ENCODE results near the gene UBE3B.
A peak's percentile ranks its signal among the peaks of the same experiment; 100 is the strongest.

The UBE3B gene

GRCh38 chr12:109555431-109556315 lies 78.2 kb downstream of the UBE3B start:
- DNase-seq = no peak

GRCh38 chr12:109557200-109557599 lies 79.8 kb downstream of the UBE3B start:
- no peak for DNase-seq

DNA sequence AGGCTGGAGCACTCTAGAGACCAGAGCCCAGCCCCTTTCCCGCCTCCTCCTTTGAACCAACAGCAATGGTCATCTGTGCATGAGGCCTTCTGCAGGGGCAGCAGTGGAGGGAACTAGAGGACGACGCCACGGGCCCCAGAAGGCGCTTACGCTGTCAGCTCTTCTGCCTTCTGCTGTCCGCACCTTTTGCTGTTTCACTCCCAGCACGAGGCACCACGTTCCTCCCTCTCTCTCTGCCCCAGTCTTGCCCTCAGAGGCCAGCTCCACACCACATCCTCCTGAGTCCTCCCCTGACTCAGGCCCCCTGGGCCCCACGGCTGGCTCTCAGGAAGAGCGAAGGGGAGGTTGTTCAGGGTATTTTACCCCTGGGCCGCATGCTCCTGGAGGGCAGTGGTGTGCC lies 80.4 kb downstream of the UBE3B start:
- DNase-seq = no peak

- DNase-seq = no peak
These were observed 81.2 kb downstream of the UBE3B start for GRCh38 chr12:109558374-109559199.

DNA sequence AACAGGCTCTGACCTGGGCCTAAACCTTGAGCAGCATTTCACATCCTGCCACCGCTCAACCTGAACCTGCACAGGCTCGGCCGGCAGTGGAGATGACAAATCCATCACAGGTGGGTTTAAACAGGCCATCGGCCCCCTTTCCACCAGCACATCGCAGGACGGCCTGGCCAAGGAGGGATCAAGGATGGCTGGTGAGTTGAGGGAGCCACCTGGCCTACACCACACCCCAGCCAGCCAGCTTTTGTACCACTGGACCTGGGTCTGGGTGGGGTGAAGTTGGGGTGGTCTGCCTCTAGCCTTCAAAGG lies 81.7 kb downstream of the UBE3B start:
- no peak for DNase-seq

DNA sequence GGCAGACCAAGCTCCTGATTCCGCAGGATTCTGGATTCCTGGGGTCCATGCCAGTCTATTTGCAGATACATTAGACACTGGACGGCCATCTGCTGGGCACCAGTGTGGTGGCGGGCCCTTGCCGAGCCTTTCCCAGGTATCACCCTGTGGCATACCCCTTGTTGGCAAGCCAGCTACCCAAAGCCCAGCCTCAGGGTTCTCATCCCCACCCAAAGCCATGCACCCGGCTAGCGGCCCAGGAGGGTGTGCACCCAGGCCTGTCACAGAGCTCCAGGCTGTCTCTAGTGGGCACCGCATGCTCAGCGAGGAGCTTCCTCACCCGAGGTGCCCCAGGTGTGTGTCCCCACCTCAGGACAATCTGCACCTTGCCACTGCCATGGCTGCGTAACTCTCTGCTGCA lies 82.2 kb downstream of the UBE3B start:
- no peak for DNase-seq

DNA sequence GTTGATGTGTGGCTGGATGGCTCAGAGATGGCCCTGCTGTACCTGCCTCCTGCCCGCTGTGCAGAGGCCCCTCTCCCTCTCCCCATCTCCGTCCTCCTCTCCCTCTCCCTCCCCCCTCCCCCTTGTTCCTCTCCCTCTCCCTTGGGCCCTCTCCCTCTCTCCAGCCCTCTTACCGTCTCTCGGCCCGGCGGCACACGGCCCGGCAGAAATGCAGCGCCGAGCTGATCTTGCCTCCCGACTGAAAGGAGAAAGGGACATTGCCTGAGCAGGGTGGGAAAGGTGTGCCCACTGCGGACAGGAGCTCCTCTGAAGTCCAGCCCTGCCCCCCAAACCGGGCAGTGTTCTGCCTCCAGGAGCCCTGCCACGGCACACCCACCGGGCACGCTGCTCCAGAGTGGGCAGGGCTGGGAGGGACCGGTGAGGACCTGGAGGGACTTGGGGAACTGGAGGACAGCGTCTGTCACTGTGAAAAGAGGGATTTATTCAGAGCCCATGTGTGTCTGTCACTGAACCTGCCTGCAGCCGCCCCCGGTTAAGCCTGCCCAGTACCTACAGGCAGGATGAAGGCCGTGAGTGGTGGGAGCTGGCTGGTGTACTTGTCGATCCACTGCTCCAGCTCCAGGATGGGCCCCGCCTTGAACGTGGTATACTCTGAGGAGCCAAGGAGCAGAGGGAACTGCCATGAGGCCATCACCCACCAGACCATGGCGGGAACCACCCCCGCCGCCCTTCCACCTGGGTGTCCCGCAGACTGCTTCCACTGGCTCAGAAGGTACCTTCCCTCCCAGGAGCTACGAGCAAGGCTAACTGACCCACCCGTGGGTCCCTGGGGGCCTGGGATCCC lies 83.7 kb downstream of the UBE3B start:
- no peak for DNase-seq

DNA sequence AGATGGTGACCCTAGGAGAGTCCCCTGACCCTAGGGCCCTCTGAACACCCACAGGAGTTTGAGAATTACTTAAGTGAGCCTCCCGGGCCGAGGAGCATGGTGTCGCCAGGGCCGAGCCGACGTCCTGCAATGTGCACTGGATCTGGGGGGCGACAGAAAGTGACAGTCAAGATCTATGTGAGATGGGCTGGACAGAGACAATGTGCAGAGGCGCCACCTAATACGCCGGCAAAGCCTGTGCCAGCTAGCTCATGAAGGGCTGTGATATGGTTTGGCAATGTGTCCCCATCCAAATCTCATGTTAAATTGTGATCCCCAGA lies 84.2 kb downstream of the UBE3B start:
- no peak for DNase-seq

GRCh38 chr12:109562871-109563270 lies 85.4 kb downstream of the UBE3B start:
- no peak for DNase-seq

DNA sequence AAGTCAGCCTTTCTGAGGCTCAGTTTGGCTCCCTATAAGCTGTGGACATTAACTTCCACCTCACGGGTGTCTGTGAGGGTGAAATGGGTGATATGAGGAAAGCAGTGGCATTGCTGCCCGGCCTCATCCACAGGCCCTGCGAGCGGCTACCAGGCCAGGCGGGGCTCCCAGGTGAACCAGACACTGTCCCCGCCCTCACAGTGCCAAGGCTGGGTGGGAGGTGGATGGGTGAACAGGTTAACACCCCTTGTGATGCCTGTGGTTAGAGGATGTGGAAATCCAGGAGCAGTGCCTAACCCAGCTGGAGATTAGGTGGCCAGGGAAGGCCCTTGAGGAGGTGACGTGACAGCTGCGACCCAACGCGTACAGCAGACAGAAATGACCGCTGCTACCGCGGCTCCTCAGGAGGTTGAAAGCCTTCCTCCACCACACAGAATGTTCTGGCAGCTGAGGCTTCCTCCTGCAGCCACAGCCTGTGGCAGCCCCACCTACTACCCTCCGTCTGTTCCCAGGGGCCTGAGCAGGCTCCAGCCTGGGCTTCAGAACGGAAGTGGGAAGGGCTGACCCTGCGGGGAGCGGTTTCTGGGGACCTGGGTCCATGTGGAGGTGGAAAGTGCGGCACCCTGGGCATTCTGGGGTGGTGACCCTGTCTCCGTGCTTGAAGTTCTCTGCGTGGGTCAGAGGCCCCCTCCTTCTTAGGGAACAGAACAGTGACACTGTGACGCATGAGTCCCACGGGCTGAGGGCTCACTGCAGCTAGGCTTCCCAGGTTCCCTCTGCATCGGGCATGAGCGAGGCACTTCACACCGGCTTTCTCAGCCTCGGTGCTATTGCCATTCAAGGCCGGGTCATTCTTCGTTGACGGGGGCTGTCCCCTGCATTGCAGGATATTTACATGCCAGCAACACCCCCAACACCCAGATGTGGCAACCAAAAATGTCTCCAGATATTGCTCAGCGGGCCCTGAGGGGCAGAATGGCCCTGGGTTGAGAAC lies 86.2 kb downstream of the UBE3B start:
- DNase-seq = no peak

DNA sequence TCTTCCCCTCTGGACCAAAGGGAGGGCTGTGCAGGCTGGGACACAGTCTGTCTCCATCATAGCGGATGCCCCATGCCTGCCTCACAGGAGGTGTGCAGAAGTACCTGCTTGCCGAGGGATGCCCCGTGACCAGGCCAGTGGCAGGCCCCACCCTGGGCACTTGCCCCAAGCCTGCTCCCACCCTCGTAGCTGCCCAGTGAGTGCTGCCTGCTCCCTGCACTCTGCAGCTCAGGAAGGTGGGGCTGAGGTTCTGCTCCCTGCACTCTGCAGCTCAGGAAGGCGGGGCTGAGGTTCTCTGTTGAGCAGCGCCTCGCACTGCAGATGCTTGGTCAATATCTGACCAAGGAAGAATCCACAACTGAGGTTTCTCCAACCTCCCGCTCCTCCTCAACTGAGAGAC lies 89.0 kb downstream of the UBE3B start:
- no peak for DNase-seq

DNA sequence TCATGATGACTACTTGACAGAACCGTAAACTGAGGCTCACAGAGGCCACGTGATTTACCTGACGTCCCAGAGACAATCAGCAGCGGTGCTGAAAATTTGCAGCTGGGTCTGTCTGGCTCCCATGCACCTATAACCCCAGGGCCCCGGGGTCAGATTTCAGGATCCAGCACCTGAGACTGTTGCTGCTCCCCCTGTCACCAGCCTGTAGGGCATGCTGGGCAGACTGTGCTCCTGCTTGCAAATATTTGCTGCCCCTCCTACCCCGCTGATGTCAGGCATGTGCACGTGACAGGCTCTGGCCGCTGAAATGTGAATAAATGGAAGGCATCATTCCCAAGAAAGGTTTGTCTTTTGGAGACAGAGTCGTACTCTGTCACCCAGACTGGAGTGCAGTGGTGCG lies 89.9 kb downstream of the UBE3B start:
- no peak for DNase-seq

DNA sequence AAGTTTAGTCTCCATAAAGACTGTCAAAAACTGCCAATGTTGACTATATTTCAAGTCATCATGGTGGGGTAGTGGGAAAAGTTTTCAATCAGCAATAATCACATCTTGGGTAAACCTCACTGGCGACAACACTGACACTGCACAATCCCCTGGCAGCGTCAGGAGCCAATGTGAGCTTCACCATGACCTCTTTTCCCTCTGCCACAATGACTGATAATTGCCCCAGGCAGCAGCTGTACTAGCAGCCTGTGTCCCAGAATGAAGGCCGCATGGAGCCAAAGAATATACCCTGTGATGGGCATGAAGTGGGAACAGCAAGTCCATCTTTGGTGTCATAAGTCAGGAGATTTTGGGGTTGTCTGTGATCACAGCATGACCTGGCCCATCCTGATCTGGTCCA lies 90.5 kb downstream of the UBE3B start:
- DNase-seq = no peak

- DNase-seq = no peak
These were observed 91.1 kb downstream of the UBE3B start for GRCh38 chr12:109568486-109568885.

DNA sequence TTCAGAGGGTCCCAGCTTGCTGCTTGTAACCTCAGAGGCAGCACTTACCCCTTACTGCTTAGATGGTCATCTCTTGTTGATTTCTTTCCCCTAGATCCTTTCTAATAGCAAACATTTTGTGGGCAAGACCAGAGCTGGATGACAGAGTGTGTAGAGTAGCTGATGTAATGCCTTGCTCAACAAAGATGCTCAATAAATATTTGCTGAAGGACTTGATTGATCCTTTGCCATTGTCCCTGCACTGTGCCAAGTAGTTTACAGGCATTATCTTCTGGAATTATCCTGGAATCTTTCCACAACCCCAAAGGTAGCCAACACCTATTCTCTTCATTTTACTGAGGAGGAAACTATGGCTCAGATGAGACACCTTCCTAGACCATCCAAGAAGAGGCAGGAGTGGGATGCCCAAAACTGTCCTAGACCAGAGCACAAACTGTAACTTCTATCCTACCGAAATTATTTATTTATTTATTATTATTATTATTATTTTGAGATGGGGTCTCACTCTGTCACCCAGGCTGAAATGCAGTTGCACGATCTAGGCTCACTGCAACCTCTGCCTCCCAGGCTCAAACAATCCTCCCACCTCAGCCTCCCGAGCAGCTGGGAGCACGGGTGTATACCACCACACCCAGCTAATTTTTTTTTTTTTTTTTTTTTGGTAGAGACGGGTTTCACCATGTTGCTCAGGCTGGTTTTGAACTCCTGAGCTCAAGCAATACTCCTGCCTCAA lies 94.5 kb downstream of the UBE3B start:
- DNase-seq = no peak

GRCh38 chr12:109572506-109572845 lies 95.0 kb downstream of the UBE3B start:
- DNase-seq = no peak

DNA sequence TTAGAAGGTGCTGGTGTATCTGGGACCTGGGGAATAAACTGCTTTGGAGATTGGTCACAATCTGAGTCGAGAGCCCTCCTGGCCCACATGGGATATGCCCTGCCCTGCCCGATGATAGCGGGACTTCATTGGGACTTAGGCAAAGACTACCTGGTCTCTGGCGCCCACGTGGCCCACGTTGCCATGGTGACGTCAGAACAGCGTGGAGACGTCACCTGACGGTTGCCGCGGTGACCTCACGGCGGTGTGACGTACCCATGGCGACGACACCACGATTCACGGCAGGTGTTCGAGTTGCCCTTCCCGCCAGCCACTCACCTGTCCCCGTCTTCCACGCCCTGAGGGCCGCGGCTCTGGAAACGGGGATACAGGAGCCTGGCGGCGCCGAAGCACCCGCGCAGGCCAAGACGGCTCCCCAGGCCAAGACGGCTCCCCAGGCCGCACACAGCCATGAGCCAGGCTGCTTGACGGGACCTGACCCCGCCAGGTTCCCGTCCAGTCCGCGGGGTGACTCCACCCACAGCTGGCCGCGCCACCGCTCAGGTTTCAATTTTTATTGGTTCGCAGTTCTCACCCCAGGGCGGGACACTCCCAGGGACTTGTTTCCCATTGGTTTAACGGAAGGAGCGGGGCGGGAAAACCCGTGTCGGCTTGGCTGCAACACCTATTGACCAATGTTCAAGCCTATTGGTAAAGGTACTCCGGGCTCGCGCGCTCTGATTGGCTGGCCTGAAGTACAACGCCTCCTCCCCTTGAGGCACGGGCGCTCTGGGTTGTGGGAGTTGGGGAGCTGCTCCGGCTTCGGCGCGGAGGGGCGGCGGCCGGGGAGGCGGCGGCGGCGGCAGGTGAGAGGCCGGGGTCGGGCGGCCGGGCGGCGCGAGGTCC lies 95.8 kb downstream of the UBE3B start, which contains the start of the genes MMAB and MVK:
MMAB (minus strand) TSS at position 476 of the 885 bp plus-strand sequence; CDS start at position 452, 24 bp downstream.
MVK (plus strand) TSS at position 766 of the 885 bp plus-strand sequence. CDS start 1,029 bp downstream, outside the sequence.
- DNase-seq = peak; percentile 99

- no peak for DNase-seq
These were observed 96.4 kb downstream of the UBE3B start for GRCh38 chr12:109573914-109574244.

- DNase-seq = no peak
These were observed 98.2 kb downstream of the UBE3B start for GRCh38 chr12:109575683-109576082.

- DNase-seq = no peak
These were observed 99.9 kb downstream of the UBE3B start for GRCh38 chr12:109577311-109577710.

Data from fibroblast of skin of back (primary cell).